Neural cell (in vitro differentiated cells): ENCODE data around the gene FXYD2. TPM values are rescaled to one million over a fixed set of nuclear protein-coding genes. Genes with fewer than 3 reads are reported as not detected.

Experiments used
- H2AFZ ChIP-seq: fragments of 200-600, 300-800 bp; sonication (generic), shearing (Covaris generic); 2 replicates; pipeline ENCODE4 v1.6.0; 2014; ENCODE audit warnings: low read depth, mild to moderate bottlenecking, antibody characterized with exemption, low read length, moderate library complexity
- H3F3A ChIP-seq: fragments of 200-600 bp; shearing (Covaris generic); 2 replicates; pipeline ENCODE4 v1.6.1; 2016; ENCODE audit warnings: mild to moderate bottlenecking, moderate library complexity, mixed read lengths, antibody characterized with exemption, low read length; ENCODE audit not compliant: insufficient read depth, poor library complexity, severe bottlenecking
- H3K27ac ChIP-seq: fragments of 200-600, 300-800 bp; sonication (generic), shearing (Covaris generic); 2 replicates; pipeline ENCODE4 v1.5.1; 2014; ENCODE audit warnings: mild to moderate bottlenecking, low read length, moderate library complexity
- H3K27me3 ChIP-seq: fragments of 300-800, 200-600 bp; sonication (generic), shearing (Covaris generic); 2 replicates; pipeline ENCODE4 v1.6.0; 2014; ENCODE audit warnings: mild to moderate bottlenecking, low read depth, low read length, moderate library complexity; ENCODE audit not compliant: insufficient read depth
- H3K36me3 ChIP-seq: fragments of 300-800, 200-600 bp; sonication (generic), shearing (Covaris generic); 2 replicates; pipeline ENCODE4 v1.5.1; 2014; ENCODE audit warnings: mild to moderate bottlenecking, antibody characterized with exemption, low read length, moderate library complexity; ENCODE audit not compliant: insufficient read depth
- H3K4me2 ChIP-seq: fragments of 300-800, 200-600 bp; sonication (generic), shearing (Covaris generic); 2 replicates; pipeline ENCODE4 v1.6.0; 2014; ENCODE audit warnings: mild to moderate bottlenecking, low read length
- H3K4me3 ChIP-seq: fragments of 300-800, 200-600 bp; sonication (generic), shearing (Covaris generic); 2 replicates; pipeline ENCODE4 v1.5.1; 2014; ENCODE audit warnings: mild to moderate bottlenecking, low read length, moderate library complexity
- H3K79me2 ChIP-seq: fragments of 200-600 bp; shearing (Covaris generic); replicated peaks from 2 replicates; pipeline ENCODE4 v1.6.0; 2014; ENCODE audit warnings: mild to moderate bottlenecking, low read length, moderate library complexity; ENCODE audit not compliant: insufficient read depth
- H3K9ac ChIP-seq: fragments of 300-800, 200-600 bp; sonication (generic), shearing (Covaris generic); 2 replicates; pipeline ENCODE4 v1.6.1; 2016; ENCODE audit warnings: mild to moderate bottlenecking, low read length, mixed read lengths
- H3K9me2 ChIP-seq: fragments of 200-600 bp; shearing (Covaris generic); 2 replicates; pipeline ENCODE4 v1.6.1; 2016; ENCODE audit warnings: mild to moderate bottlenecking, low read length, mixed read lengths; ENCODE audit not compliant: insufficient read depth
- H3K9me3 ChIP-seq: fragments of 200-600, 300-800 bp; sonication (generic), shearing (Covaris generic); 2 replicates; pipeline ENCODE4 v1.6.1; 2016; ENCODE audit warnings: mild to moderate bottlenecking, mixed run types, low read length, moderate library complexity, mixed read lengths
- H4K20me1 ChIP-seq: fragments of 200-600 bp; shearing (Covaris generic); 2 replicates; pipeline ENCODE4 v1.6.1; 2016; ENCODE audit warnings: mild to moderate bottlenecking, mixed run types; ENCODE audit not compliant: insufficient read depth
- CTCF ChIP-seq: fragments of 450-650 bp; IDR thresholded peaks from 2 replicates; pipeline ENCODE4 v1.5.1; 2014; ENCODE audit warnings: antibody characterized with exemption, mild to moderate bottlenecking, moderate library complexity; ENCODE audit not compliant: poor library complexity, severe bottlenecking
- EP300 ChIP-seq: fragments of 450-650 bp; conservative IDR thresholded peaks from 2 replicates; pipeline ENCODE4 v1.6.1; 2014; ENCODE audit warnings: antibody characterized with exemption, mild to moderate bottlenecking, moderate library complexity; ENCODE audit not compliant: poor library complexity, severe bottlenecking
- EZH2 ChIP-seq: fragments of 200-600, 300-800 bp; shearing (Covaris generic), sonication (generic); IDR thresholded peaks from 2 replicates; pipeline ENCODE4 v1.6.1; 2014; ENCODE audit warnings: antibody characterized with exemption, low read length, borderline replicate concordance, mild to moderate bottlenecking; ENCODE audit not compliant: insufficient read depth, poor library complexity, severe bottlenecking
- MXI1 ChIP-seq: fragments of 450-650 bp; conservative IDR thresholded peaks from 2 replicates; pipeline ENCODE4 v1.6.1; 2014; ENCODE audit warnings: antibody characterized with exemption, mild to moderate bottlenecking; ENCODE audit not compliant: poor library complexity, severe bottlenecking
- POLR2AphosphoS5 ChIP-seq: IDR thresholded peaks from 2 replicates; pipeline ENCODE4 v1.6.1; 2012
- RAD21 ChIP-seq: fragments of 450-650 bp; conservative IDR thresholded peaks from 2 replicates; pipeline ENCODE4 v1.6.1; 2014; ENCODE audit warnings: antibody characterized with exemption, mild to moderate bottlenecking, moderate library complexity
- REST ChIP-seq: IDR thresholded peaks from 2 replicates; pipeline ENCODE4 v1.6.1; 2012; ENCODE audit warnings: borderline replicate concordance
- SMC3 ChIP-seq: fragments of 450-650 bp; conservative IDR thresholded peaks from 2 replicates; pipeline ENCODE4 v1.6.1; 2014; ENCODE audit warnings: antibody characterized with exemption, mild to moderate bottlenecking, moderate library complexity; ENCODE audit not compliant: poor library complexity
- TAF1 ChIP-seq: IDR thresholded peaks from 2 replicates; pipeline ENCODE4 v1.6.1; 2012; ENCODE audit warnings: low read depth
- polyA plus RNA-seq: library from polyadenylated mRNA; depleted of rRNA; stranded (reverse); fragments of >200 nt; gene quantifications from 2 replicates; pipeline ENCODE4 v1.2.3, GENCODE V29; 2014

The FXYD2 gene
- polyA plus RNA-seq, 1 donor from 2014 or later: 4.8 TPM

GRCh38 chr11:117835576-117835975 lies 11.0 kb upstream of the FXYD2 start:
- H4K20me1 ChIP-seq: no peaks in the 10 kb centered on the region
- no peaks in the 10 kb centered on the region for H3K9me2 ChIP-seq
- peaks cover 3% of the 10 kb centered on the region for H3K36me3 ChIP-seq
- no peak overlapping the region for H3K4me3 ChIP-seq
- no peak overlapping the region for H3K4me2 ChIP-seq
- no peaks in the 10 kb centered on the region for H3K27me3 ChIP-seq
- H3K9ac ChIP-seq: no peak overlapping the region
- H3K27ac ChIP-seq: no peak overlapping the region
- TF ChIP-seq EP300 (no peak), CTCF (no peak)
- H3F3A ChIP-seq: no peaks in the 10 kb centered on the region
- H3K79me2 ChIP-seq: no peaks in the 10 kb centered on the region
- no peaks in the 10 kb centered on the region for H3K9me3 ChIP-seq
- H2AFZ ChIP-seq: no peak overlapping the region

GRCh38 chr11:117834838-117835443 lies 10.4 kb upstream of the FXYD2 start:
- no peak overlapping the region for H3K27ac ChIP-seq
- H2AFZ ChIP-seq: no peak overlapping the region
- no peak overlapping the region for H3K4me2 ChIP-seq
- H3K36me3 ChIP-seq: peaks cover 3% of the 10 kb centered on the region
- no peaks in the 10 kb centered on the region for H3K27me3 ChIP-seq
- no peaks in the 10 kb centered on the region for H3K9me2 ChIP-seq
- H3K9me3 ChIP-seq: no peaks in the 10 kb centered on the region
- H3K79me2 ChIP-seq: no peaks in the 10 kb centered on the region
- TF ChIP-seq EZH2 (no peak), SMC3 (no peak), CTCF (no peak), POLR2AphosphoS5 (no peak), RAD21 (no peak), REST (no peak), TAF1 (no peak), MXI1 (no peak), EP300 (no peak)
- no peaks in the 10 kb centered on the region for H3F3A ChIP-seq
- no peak overlapping the region for H3K4me3 ChIP-seq
- H4K20me1 ChIP-seq: no peaks in the 10 kb centered on the region
- H3K9ac ChIP-seq: no peak overlapping the region
